Measurements from ENCODE around the gene IQSEC1. TPM values are rescaled to one million over a fixed set of nuclear protein-coding genes. Genes with fewer than 3 reads are reported as not detected.

IQSEC1 gene
- polyA plus RNA-seq, 1 donor (not counting 4 experiments of a cell fraction or from before 2014, with no cell fraction given): 2.8 TPM

GRCh38 chr3:13013566-13013965, 59.7 kb downstream of the IQSEC1 start:
- dilution Hi-C loops (cut with MboI; ENCODE audit: extremely low pct_ligation_motif_present, low sequenced_read_pairs): no loop called here
- H3K4me2 ChIP-seq (ENCODE audit: control insufficient read depth, extremely low read depth, insufficient read depth, low read depth, low read length): no peak overlapping the region
- H4K20me1 ChIP-seq (ENCODE audit: control insufficient read depth, extremely low read depth, insufficient read depth, low read length): no peaks in the 10 kb centered on the region
- H3K27me3 ChIP-seq (ENCODE audit: control insufficient read depth, extremely low read depth, insufficient read depth, low read length): peaks cover 12% of the 10 kb centered on the region
- no peak for TF ChIP-seq CTCF (optimal IDR thresholded peaks at IDR 0.05 in 1 of 3, IDR thresholded peaks at IDR 0.05 in 1 of 3, conservative IDR thresholded peaks at IDR 0.05 in 1 of 3; ENCODE audit: extremely low read depth in 1 of 3, insufficient read depth in 2 of 3, low read length in 3 of 3)
- TF ChIP-seq EZH2 (IDR thresholded peaks at IDR 0.05; ENCODE audit: low read length): no peak
- no peak for FAIRE-seq
- no peaks in the 10 kb centered on the region for H3K79me2 ChIP-seq (ENCODE audit: control insufficient read depth, insufficient read depth, low read length)
- no peaks in the 10 kb centered on the region for H3K9me3 ChIP-seq (ENCODE audit: control insufficient read depth, low read depth, low read length)
- H3K36me3 ChIP-seq (ENCODE audit: control insufficient read depth in 2 of 2, extremely low read depth in 1 of 2, insufficient read depth in 2 of 2, low read length in 2 of 2): no peaks in the 10 kb centered on the region
- H3K4me1 ChIP-seq (ENCODE audit: control insufficient read depth, extremely low read depth, insufficient read depth, low read length): no peaks in the 10 kb centered on the region
- H3K9me1 ChIP-seq (ENCODE audit: control insufficient read depth, extremely low read depth, insufficient read depth, low read length): no peaks in the 10 kb centered on the region
- H3K27ac ChIP-seq (ENCODE audit: control insufficient read depth, insufficient read depth, low read length): no peak overlapping the region
- H3K4me3 ChIP-seq (ENCODE audit: control insufficient read depth in 2 of 3, extremely low read depth in 1 of 3, insufficient read depth in 2 of 3, low read depth in 1 of 3, low read length in 3 of 3): no peak overlapping the region
- H3K9ac ChIP-seq (ENCODE audit: control insufficient read depth, extremely low read depth, insufficient read depth, low read length): no peak overlapping the region
- DNase-seq (ENCODE audit: low read depth, low spot score): no peak
- H2AFZ ChIP-seq (ENCODE audit: control insufficient read depth, low read length): no peak overlapping the region

GRCh38 chr3:13013151-13013561, 60.1 kb downstream of the IQSEC1 start:
- no peak overlapping the region for H3K9ac ChIP-seq (ENCODE audit: control insufficient read depth, extremely low read depth, insufficient read depth, low read length)
- no peak overlapping the region for H3K27ac ChIP-seq (ENCODE audit: control insufficient read depth, insufficient read depth, low read length)
- H3K36me3 ChIP-seq (ENCODE audit: control insufficient read depth in 2 of 2, extremely low read depth in 1 of 2, insufficient read depth in 2 of 2, low read length in 2 of 2): no peaks in the 10 kb centered on the region
- H3K27me3 ChIP-seq (ENCODE audit: control insufficient read depth, extremely low read depth, insufficient read depth, low read length): peaks cover 8% of the 10 kb centered on the region
- dilution Hi-C loops (cut with MboI; ENCODE audit: extremely low pct_ligation_motif_present, low sequenced_read_pairs): no loop called here
- TF ChIP-seq EZH2 (IDR thresholded peaks at IDR 0.05; ENCODE audit: low read length) (no peak), CTCF (optimal IDR thresholded peaks at IDR 0.05 in 1 of 3, IDR thresholded peaks at IDR 0.05 in 1 of 3, conservative IDR thresholded peaks at IDR 0.05 in 1 of 3; ENCODE audit: extremely low read depth in 1 of 3, insufficient read depth in 2 of 3, low read length in 3 of 3) (no peak)
- H4K20me1 ChIP-seq (ENCODE audit: control insufficient read depth, extremely low read depth, insufficient read depth, low read length): no peaks in the 10 kb centered on the region
- H3K4me2 ChIP-seq (ENCODE audit: control insufficient read depth, extremely low read depth, insufficient read depth, low read depth, low read length): no peak overlapping the region
- no peaks in the 10 kb centered on the region for H3K9me1 ChIP-seq (ENCODE audit: control insufficient read depth, extremely low read depth, insufficient read depth, low read length)
- FAIRE-seq (no peak), DNase-seq (ENCODE audit: low read depth, low spot score) (no peak)
- no peaks in the 10 kb centered on the region for H3K9me3 ChIP-seq (ENCODE audit: control insufficient read depth, low read depth, low read length)
- H3K4me3 ChIP-seq (ENCODE audit: control insufficient read depth in 2 of 3, extremely low read depth in 1 of 3, insufficient read depth in 2 of 3, low read depth in 1 of 3, low read length in 3 of 3): no peak overlapping the region
- no peaks in the 10 kb centered on the region for H3K79me2 ChIP-seq (ENCODE audit: control insufficient read depth, insufficient read depth, low read length)
- H3K4me1 ChIP-seq (ENCODE audit: control insufficient read depth, extremely low read depth, insufficient read depth, low read length): no peaks in the 10 kb centered on the region
- no peak overlapping the region for H2AFZ ChIP-seq (ENCODE audit: control insufficient read depth, low read length)
